GM06990 (cell line): ENCODE measurements around the gene ANKRD13B.
"Not testable (repeated sequence)": the region's sequence is repeated elsewhere in the genome, so short reads cannot be mapped to it uniquely, and the experiment has no call there.

ENCODE experiments used
- DNase-seq: peaks from one replicate; pipeline ENCODE4 v3.0.0-alpha.2; 2011; ENCODE audit not compliant: insufficient read length; ENCODE audit errors: extremely low read depth
- H3K27me3 ChIP-seq: replicated peaks from 2 replicates; pipeline ENCODE4 v1.6.0; 2011; ENCODE audit warnings: low read length; ENCODE audit not compliant: control insufficient read depth, insufficient read depth
- H3K36me3 ChIP-seq: 2 replicates; pipeline ENCODE4 v1.5.1; 2011; ENCODE audit warnings: low read length; ENCODE audit not compliant: control insufficient read depth, insufficient read depth
- H3K4me3 ChIP-seq: replicated peaks from 2 replicates; pipeline ENCODE4 v1.5.1; 2011; ENCODE audit warnings: low read depth, mild to moderate bottlenecking, control low read depth, low read length
- TF ChIP-seq, protein P1 (sequence below): IDR thresholded peaks from 2 replicates; pipeline ENCODE4 v1.5.1; 2011; ENCODE audit warnings: low read length, control low read depth, mild to moderate bottlenecking, inconsistent platforms; ENCODE audit not compliant: insufficient read depth, poor library complexity, severe bottlenecking

The ANKRD13B gene

GRCh38 chr17:29555840-29556239 lies 37.1 kb upstream of the ANKRD13B start:
- Histone ChIP-seq H3K27me3 (no peaks in the 10 kb centered on the region), H3K36me3 (no peaks in the 10 kb centered on the region), H3K4me3 (no peak overlapping the region)
- TF ChIP-seq, protein P1, sequence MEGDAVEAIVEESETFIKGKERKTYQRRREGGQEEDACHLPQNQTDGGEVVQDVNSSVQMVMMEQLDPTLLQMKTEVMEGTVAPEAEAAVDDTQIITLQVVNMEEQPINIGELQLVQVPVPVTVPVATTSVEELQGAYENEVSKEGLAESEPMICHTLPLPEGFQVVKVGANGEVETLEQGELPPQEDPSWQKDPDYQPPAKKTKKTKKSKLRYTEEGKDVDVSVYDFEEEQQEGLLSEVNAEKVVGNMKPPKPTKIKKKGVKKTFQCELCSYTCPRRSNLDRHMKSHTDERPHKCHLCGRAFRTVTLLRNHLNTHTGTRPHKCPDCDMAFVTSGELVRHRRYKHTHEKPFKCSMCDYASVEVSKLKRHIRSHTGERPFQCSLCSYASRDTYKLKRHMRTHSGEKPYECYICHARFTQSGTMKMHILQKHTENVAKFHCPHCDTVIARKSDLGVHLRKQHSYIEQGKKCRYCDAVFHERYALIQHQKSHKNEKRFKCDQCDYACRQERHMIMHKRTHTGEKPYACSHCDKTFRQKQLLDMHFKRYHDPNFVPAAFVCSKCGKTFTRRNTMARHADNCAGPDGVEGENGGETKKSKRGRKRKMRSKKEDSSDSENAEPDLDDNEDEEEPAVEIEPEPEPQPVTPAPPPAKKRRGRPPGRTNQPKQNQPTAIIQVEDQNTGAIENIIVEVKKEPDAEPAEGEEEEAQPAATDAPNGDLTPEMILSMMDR = no peak
- DNase-seq = no peak

GRCh38 chr17:29557085-29557738 lies 35.7 kb upstream of the ANKRD13B start:
- no peaks in the 10 kb centered on the region for H3K27me3 ChIP-seq
- TF ChIP-seq, protein P1 = no peak
- no peak for DNase-seq
- H3K4me3 ChIP-seq = no peak overlapping the region
- H3K36me3 ChIP-seq = peaks cover 3% of the 10 kb centered on the region

DNA sequence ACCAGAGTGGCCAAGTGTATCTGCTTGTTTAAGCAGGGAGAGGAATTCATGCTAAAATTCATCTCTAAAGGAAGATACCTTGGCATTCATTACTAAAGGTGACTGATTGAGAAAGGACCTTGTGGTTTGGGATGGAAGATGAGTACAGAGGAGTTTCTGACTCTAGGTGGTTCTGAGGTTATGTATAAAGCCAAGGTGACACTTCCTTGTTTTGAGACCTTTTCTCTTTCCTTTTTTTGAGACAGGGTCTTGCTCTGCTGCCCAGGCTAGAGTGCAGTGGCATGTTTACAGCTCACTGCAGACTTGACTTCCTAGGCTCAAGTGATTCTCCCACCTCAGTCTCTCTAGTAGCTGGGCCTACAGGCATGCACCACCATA lies 35.2 kb upstream of the ANKRD13B start:
- Histone ChIP-seq H3K4me3 (no peak overlapping the region), H3K36me3 (peaks cover 5% of the 10 kb centered on the region), H3K27me3 (no peaks in the 10 kb centered on the region)
- TF ChIP-seq, protein P1 = no peak
- no peak for DNase-seq

GRCh38 chr17:29558139-29558538 lies 34.8 kb upstream of the ANKRD13B start:
- not testable (repeated sequence) for DNase-seq, H3K36me3 ChIP-seq, H3K4me3 ChIP-seq, H3K27me3 ChIP-seq

GRCh38 chr17:29559640-29560039 lies 33.3 kb upstream of the ANKRD13B start:
- peaks cover 7% of the 10 kb centered on the region for H3K36me3 ChIP-seq
- TF ChIP-seq, protein P1 = no peak
- H3K4me3 ChIP-seq = no peak overlapping the region
- H3K27me3 ChIP-seq = no peaks in the 10 kb centered on the region
- no peak for DNase-seq

DNA sequence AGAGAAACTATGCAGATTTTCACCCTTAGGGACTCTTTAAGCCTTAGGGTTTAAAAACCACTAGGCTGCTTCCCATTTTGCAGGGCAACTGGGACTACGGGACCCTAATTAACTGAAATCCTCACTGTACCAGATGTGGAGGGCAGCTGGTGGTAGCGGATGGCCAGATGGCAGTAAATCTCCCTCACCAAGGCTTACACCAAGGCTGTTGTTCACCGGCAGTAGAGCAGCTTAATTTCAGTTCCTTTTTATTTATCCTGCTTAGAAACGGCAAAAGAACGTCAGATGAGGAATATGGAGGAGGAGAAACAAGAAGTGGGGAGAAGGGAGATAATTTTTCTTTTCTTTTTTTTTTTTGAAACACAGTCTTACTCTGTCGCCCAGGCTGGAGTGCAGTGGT lies 32.6 kb upstream of the ANKRD13B start:
- Histone ChIP-seq H3K27me3 (no peaks in the 10 kb centered on the region), H3K4me3 (no peak overlapping the region), H3K36me3 (peaks cover 7% of the 10 kb centered on the region)
- TF ChIP-seq, protein P1 = no peak
- DNase-seq = no peak
